Mesenchymal stem cell (in vitro differentiated cells and primary cell): Measurements from ENCODE around the gene ZFAND4.

Experiments
- DNase-seq: peaks from one replicate; pipeline ENCODE4 v3.0.0-alpha.2; 2013
- H2AFZ ChIP-seq: one replicate; pipeline ENCODE4 v1.6.1; 2013; ENCODE audit warnings: low read depth, mild to moderate bottlenecking, control low read depth, inconsistent platforms, low read length, moderate library complexity
- H2AK5ac ChIP-seq: 2 replicates; pipeline ENCODE4 v1.6.1; 2013; ENCODE audit warnings: low read length, moderate library complexity, mild to moderate bottlenecking, inconsistent platforms; ENCODE audit not compliant: severe bottlenecking
- H2BK120ac ChIP-seq: one replicate; pipeline ENCODE4 v1.6.1; 2013; ENCODE audit warnings: low read depth, mild to moderate bottlenecking, inconsistent platforms, low read length, moderate library complexity
- H2BK12ac ChIP-seq, 2 experiments: one replicate each; pipeline ENCODE4 v1.6.1; 2013; ENCODE audit warnings: inconsistent platforms in 2 of 2, low read length in 2 of 2, mild to moderate bottlenecking in 2 of 2, moderate library complexity in 2 of 2, control low read depth in 1 of 2
- H2BK15ac ChIP-seq: one replicate; pipeline ENCODE4 v1.6.1; 2013; ENCODE audit warnings: mild to moderate bottlenecking, low read depth, inconsistent platforms; ENCODE audit not compliant: poor library complexity, severe bottlenecking
- H2BK5ac ChIP-seq: 2 replicates; pipeline ENCODE4 v1.6.1; 2013; ENCODE audit warnings: low read depth, mild to moderate bottlenecking, low read length, control low read depth, inconsistent platforms; ENCODE audit not compliant: poor library complexity, severe bottlenecking
- H3K14ac ChIP-seq, 2 experiments: one replicate each; pipeline ENCODE4 v1.6.1; 2013; ENCODE audit warnings: inconsistent platforms in 2 of 2, low read length in 2 of 2, control low read depth in 1 of 2, mild to moderate bottlenecking in 1 of 2, moderate library complexity in 1 of 2
- H3K18ac ChIP-seq, 2 experiments: one replicate each; pipeline ENCODE4 v1.6.1; 2013; ENCODE audit warnings: inconsistent platforms in 2 of 2, low read length in 2 of 2, control low read depth in 1 of 2, low read depth in 1 of 2, mild to moderate bottlenecking in 1 of 2
- H3K23ac ChIP-seq, 2 experiments: one replicate each; pipeline ENCODE4 v1.6.1; 2013; ENCODE audit warnings: inconsistent platforms in 2 of 2, low read length in 2 of 2, mild to moderate bottlenecking in 2 of 2, moderate library complexity in 2 of 2, control low read depth in 1 of 2
- H3K27ac ChIP-seq: 2 replicates; pipeline ENCODE4 v1.5.1; 2013; ENCODE audit warnings: mild to moderate bottlenecking, moderate library complexity, low read length, control low read depth, inconsistent platforms; ENCODE audit not compliant: poor library complexity, severe bottlenecking
- H3K27me3 ChIP-seq, 2 experiments: 2 replicates each; pipeline versions ENCODE4 v1.6.1 to v1.7.0; 2013; ENCODE audit warnings: low read length in 2 of 2, mild to moderate bottlenecking in 2 of 2, moderate library complexity in 2 of 2, control low read depth in 1 of 2, inconsistent platforms in 1 of 2; ENCODE audit not compliant: control insufficient read depth in 1 of 2, insufficient read depth in 1 of 2
- H3K36me3 ChIP-seq, 2 experiments: 2 replicates each; pipeline versions ENCODE4 v1.6.1 to v1.7.0; 2013; ENCODE audit warnings: low read length in 2 of 2, control low read depth in 1 of 2, inconsistent platforms in 1 of 2, low read depth in 1 of 2, mild to moderate bottlenecking in 1 of 2; ENCODE audit not compliant: insufficient read depth in 2 of 2, control insufficient read depth in 1 of 2
- H3K4ac ChIP-seq, 2 experiments: one replicate each; pipeline ENCODE4 v1.6.1; 2013; ENCODE audit warnings: inconsistent platforms in 2 of 2, low read length in 2 of 2, mild to moderate bottlenecking in 2 of 2, moderate library complexity in 2 of 2, control low read depth in 1 of 2, low read depth in 1 of 2
- H3K4me1 ChIP-seq: 2 replicates; pipeline ENCODE4 v1.6.1; 2013; ENCODE audit warnings: low read depth, low read length, control low read depth; ENCODE audit not compliant: control insufficient read depth, insufficient read depth
- H3K4me2 ChIP-seq: 2 replicates; pipeline ENCODE4 v1.6.1; 2013; ENCODE audit warnings: low read length, mild to moderate bottlenecking, inconsistent platforms; ENCODE audit not compliant: poor library complexity, severe bottlenecking
- H3K4me3 ChIP-seq, 2 experiments: 2 replicates each; pipeline versions ENCODE4 v1.5.1 to v1.7.0; 2013; ENCODE audit warnings: low read length in 2 of 2, mild to moderate bottlenecking in 2 of 2, control low read depth in 1 of 2, low read depth in 1 of 2; ENCODE audit not compliant: insufficient read depth in 1 of 2
- H3K79me1 ChIP-seq: replicated peaks from 2 replicates; pipeline ENCODE4 v1.6.1; 2013; ENCODE audit warnings: mild to moderate bottlenecking, control low read depth, low read length, inconsistent platforms; ENCODE audit not compliant: poor library complexity, severe bottlenecking
- H3K9ac ChIP-seq: 2 replicates; pipeline ENCODE4 v1.7.0; 2013; ENCODE audit warnings: mild to moderate bottlenecking, low read length, moderate library complexity
- H3K9me3 ChIP-seq: 2 replicates; pipeline ENCODE4 v1.7.0; 2013; ENCODE audit warnings: mild to moderate bottlenecking, low read length; ENCODE audit not compliant: control insufficient read depth
- H4K8ac ChIP-seq: one replicate; pipeline ENCODE4 v1.6.1; 2013; ENCODE audit warnings: inconsistent platforms, mild to moderate bottlenecking, low read length, moderate library complexity
- H4K91ac ChIP-seq: one replicate; pipeline ENCODE4 v1.6.1; 2013; ENCODE audit warnings: mild to moderate bottlenecking, low read length, inconsistent platforms
- WGBS: methylation state at CpG from one replicate; pipeline ENCODE4 v1.1.7; 2013; ENCODE audit warnings: mixed read lengths; 5-methylcytosine and 5-hydroxymethylcytosine counted together

The ZFAND4 gene

GRCh38 chr10:45644527-45644926, 28.0 kb downstream of the ZFAND4 start:
- H3K4me2 ChIP-seq: no peak overlapping the region
- no peak overlapping the region for H2AFZ ChIP-seq
- H3K36me3 ChIP-seq: peaks cover 0 to 19% of the 10 kb centered on the region in 2 experiments
- H3K27me3 ChIP-seq: no peaks in the 10 kb centered on the region
- H3K4me3 ChIP-seq: no peak overlapping the region
- H3K27ac ChIP-seq: no peak overlapping the region
- H3K4me1 ChIP-seq: no peaks in the 10 kb centered on the region
- H2BK5ac ChIP-seq: no peak overlapping the region
- no peak overlapping the region for H2BK120ac ChIP-seq
- no peak overlapping the region for H3K18ac ChIP-seq
- no peak overlapping the region for H2AK5ac ChIP-seq
- no peak overlapping the region for H4K8ac ChIP-seq
- H3K4ac ChIP-seq: no peak overlapping the region
- WGBS: 100% methylated on average over 1 of the region's 1 CpG
- no peak overlapping the region for H3K23ac ChIP-seq
- H2BK15ac ChIP-seq: no peak overlapping the region
- H4K91ac ChIP-seq: no peak overlapping the region
- no peaks in the 10 kb centered on the region for H3K79me1 ChIP-seq
- no peak overlapping the region for H2BK12ac ChIP-seq
- no peak overlapping the region for H3K14ac ChIP-seq
- DNase-seq: no peak
- H3K9me3 ChIP-seq: no peaks in the 10 kb centered on the region
- H3K9ac ChIP-seq: no peak overlapping the region

- Histone ChIP-seq H2AFZ (no peak overlapping the region), H2BK120ac (no peak overlapping the region), H3K9ac (no peak overlapping the region), H2AK5ac (no peak overlapping the region), H3K9me3 (no peaks in the 10 kb centered on the region), H3K27me3 (no peaks in the 10 kb centered on the region), H3K4me3 (no peak overlapping the region), H3K4ac (no peak overlapping the region), H3K18ac (no peak overlapping the region), H3K23ac (no peak overlapping the region), H3K4me2 (no peak overlapping the region), H2BK15ac (no peak overlapping the region), H3K36me3 (no peaks in the 10 kb centered on the region), H3K14ac (no peak overlapping the region), H3K4me1 (no peaks in the 10 kb centered on the region), H2BK12ac (no peak overlapping the region), H3K27ac (no peak overlapping the region), H4K91ac (no peak overlapping the region), H3K79me1 (no peaks in the 10 kb centered on the region), H4K8ac (no peak overlapping the region), H2BK5ac (no peak overlapping the region)
- WGBS: 94% methylated on average over 4 of the region's 4 CpGs
- no peak for DNase-seq
These were observed 31.6 kb downstream of the ZFAND4 start for GRCh38 chr10:45640941-45641340.

GRCh38 chr10:45640049-45640448, 32.5 kb downstream of the ZFAND4 start:
- H3K27ac ChIP-seq: no peak overlapping the region
- no peak overlapping the region for H2BK12ac ChIP-seq
- no peak overlapping the region for H4K91ac ChIP-seq
- no peak overlapping the region for H2BK120ac ChIP-seq
- no peak overlapping the region for H3K23ac ChIP-seq
- no peak overlapping the region for H2BK5ac ChIP-seq
- no peak overlapping the region for H2AFZ ChIP-seq
- no peaks in the 10 kb centered on the region for H3K4me1 ChIP-seq
- H2BK15ac ChIP-seq: no peak overlapping the region
- no peak overlapping the region for H3K9ac ChIP-seq
- H3K27me3 ChIP-seq: no peaks in the 10 kb centered on the region
- no peaks in the 10 kb centered on the region for H3K9me3 ChIP-seq
- peaks cover 0 to 4% of the 10 kb centered on the region in 2 experiments for H3K36me3 ChIP-seq
- H3K14ac ChIP-seq: no peak overlapping the region
- H3K79me1 ChIP-seq: no peaks in the 10 kb centered on the region
- no peak overlapping the region for H3K4me2 ChIP-seq
- no peak overlapping the region for H2AK5ac ChIP-seq
- H4K8ac ChIP-seq: no peak overlapping the region
- H3K4me3 ChIP-seq: no peak overlapping the region
- H3K18ac ChIP-seq: no peak overlapping the region
- WGBS: 100% methylated on average over 1 of the region's 1 CpG
- no peak overlapping the region for H3K4ac ChIP-seq
- no peak for DNase-seq

- H3K27me3 ChIP-seq: no peaks in the 10 kb centered on the region
- H2BK15ac ChIP-seq: no peak overlapping the region
- no peak overlapping the region for H3K23ac ChIP-seq
- no peak overlapping the region for H3K4me2 ChIP-seq
- no peaks in the 10 kb centered on the region for H3K9me3 ChIP-seq
- H4K8ac ChIP-seq: no peak overlapping the region
- H3K36me3 ChIP-seq: peaks cover 0 to 16% of the 10 kb centered on the region in 2 experiments
- no peak overlapping the region for H2AFZ ChIP-seq
- no peaks in the 10 kb centered on the region for H3K79me1 ChIP-seq
- no peak overlapping the region for H3K4me3 ChIP-seq
- no peaks in the 10 kb centered on the region for H3K4me1 ChIP-seq
- 92% methylated on average over 5 of the region's 5 CpGs for WGBS
- H3K18ac ChIP-seq: no peak overlapping the region
- no peak overlapping the region for H2BK5ac ChIP-seq
- no peak overlapping the region for H2AK5ac ChIP-seq
- H4K91ac ChIP-seq: no peak overlapping the region
- H2BK120ac ChIP-seq: no peak overlapping the region
- H2BK12ac ChIP-seq: no peak overlapping the region
- no peak overlapping the region for H3K14ac ChIP-seq
- H3K27ac ChIP-seq: no peak overlapping the region
- no peak overlapping the region for H3K4ac ChIP-seq
- no peak for DNase-seq
- no peak overlapping the region for H3K9ac ChIP-seq
These were observed 45.0 kb downstream of the ZFAND4 start for GRCh38 chr10:45627412-45628048.
